Measurements from ENCODE around the gene PADI2. TPM values are rescaled to one million over a fixed set of nuclear protein-coding genes. Genes with fewer than 3 reads are reported as not detected.
A peak's percentile ranks its signal among the peaks of the same experiment; 100 is the strongest.

PADI2 gene
- total RNA-seq, 1 donor from 2014 or later: 15.2 TPM

DNA sequence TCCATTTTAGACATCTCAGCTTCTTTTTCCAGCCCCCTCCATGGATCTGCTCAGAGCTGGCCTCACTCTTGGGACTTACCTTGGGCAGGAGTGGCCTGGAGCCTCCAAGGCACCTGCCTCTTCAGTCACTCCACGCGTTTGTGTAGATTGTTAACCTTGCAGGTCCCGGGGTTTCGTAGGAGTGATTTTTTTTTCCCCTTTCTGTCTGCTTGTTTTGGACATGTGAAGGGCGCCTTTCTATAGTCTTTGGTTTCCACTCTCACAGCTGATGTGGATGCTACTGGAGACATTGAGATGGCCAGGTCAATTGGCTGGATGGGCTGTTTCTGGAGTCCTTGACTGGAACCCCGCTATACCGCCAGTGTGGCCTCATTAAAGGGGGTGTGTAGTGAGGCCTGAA is 63.5 kb downstream of the PADI2 start:
- no peak overlapping the region for H3K4me3 ChIP-seq (ENCODE audit: low read depth, low read length)
- no peak for TF ChIP-seq CTCF (conservative IDR thresholded peaks at IDR 0.05; ENCODE audit: low read depth, low read length)
- no peak for DNase-seq (ENCODE audit: low read depth)

DNA sequence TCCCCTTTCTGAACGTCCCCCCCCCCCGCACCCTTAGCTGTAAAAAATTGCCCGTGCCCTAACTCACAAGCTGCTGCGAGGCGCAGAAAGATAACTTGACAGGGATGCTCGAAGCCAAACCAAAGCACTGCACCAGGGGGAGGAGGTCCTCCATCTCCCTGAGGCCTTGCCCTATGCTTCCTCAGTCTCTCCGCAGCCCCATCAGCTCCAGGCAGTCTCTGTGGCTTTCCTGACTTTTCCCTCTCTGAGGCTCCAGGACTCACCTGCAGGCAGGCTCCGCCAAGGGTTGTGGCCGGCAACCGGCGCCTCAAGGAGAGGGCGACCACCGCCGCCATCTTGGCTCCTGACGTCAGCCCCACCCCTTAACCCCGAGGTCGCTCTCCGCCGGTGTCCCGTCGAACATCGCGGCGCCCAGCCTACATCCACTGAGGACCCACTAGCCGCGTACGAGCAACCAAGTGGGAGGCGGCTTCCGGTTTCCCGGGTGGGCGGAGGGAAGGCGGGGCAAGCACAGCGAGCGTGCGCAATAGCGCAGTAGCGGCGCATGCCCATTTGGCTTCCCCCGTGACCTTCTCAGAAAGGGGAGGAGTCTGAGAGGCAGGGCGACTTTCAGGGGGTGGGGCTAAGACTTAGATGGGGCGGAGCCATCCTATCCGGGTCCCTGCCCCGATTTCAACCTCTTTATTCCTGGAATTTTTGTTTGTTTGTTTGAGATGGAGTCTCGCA is 65.4 kb downstream of the PADI2 start, which contains the start of gene SDHB:
TSS of gene SDHB (minus strand) at position 348 of the 726 bp plus-strand sequence. CDS start at position 335, 13 bp downstream.
- TF ChIP-seq CTCF (conservative IDR thresholded peaks at IDR 0.05; ENCODE audit: low read depth, low read length): no peak
- H3K4me3 ChIP-seq (ENCODE audit: low read depth, low read length): peak within 1 kb of the TSS; percentile 100
- DNase-seq (ENCODE audit: low read depth): peak; percentile 79

DNA sequence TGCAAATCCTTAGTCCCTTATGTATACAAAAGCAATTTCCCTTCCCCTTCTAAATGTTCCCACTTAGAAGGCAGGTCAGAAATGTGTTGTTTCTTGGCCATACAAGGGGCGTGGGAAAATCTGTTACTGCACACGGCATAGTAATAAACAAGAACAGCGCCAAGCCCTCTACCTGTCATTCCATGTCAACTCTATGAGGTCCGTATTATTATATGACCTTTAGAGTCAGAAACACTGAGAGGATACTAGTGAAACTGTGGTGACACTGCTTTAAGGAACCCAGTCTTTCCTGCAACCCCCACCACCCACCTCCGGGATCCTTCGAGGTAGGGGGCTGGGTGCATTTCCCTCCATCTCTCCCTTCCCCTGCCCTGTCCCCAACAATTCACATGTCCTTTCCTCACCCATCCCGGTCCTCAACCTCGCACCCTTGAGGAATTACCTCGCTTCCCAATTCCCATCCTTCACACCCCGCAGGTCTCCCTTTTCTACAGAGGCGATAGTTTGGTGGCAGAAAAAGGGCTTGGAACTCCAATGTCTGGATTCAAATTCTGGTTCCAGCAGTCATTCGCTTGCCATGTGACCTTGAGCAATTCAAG is 66.1 kb downstream of the PADI2 start:
- peak overlapping the region; percentile 100 for H3K4me3 ChIP-seq (ENCODE audit: low read depth, low read length)
- no peak for DNase-seq (ENCODE audit: low read depth)
- no peak for TF ChIP-seq CTCF (conservative IDR thresholded peaks at IDR 0.05; ENCODE audit: low read depth, low read length)

DNA sequence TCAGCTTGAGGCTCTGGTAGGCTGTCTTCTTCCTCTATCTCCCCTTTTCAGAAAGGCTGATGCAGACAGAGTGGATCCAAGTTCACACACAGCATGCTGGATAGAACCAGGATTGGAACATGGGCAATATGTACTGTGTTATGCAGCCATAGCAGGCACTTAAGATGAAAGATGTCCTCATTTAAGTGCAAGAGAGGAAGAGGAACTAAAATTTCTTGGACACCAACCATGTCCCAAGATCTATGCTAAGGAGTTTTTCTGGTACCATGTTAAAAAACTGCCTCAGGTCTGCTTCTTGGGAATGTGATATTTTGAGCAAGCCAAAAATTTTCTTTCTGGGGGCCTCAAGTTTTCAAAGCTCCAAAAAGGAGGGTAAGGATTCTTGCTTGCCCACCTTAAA is 66.6 kb downstream of the PADI2 start:
- no peak for DNase-seq (ENCODE audit: low read depth)
- TF ChIP-seq CTCF (conservative IDR thresholded peaks at IDR 0.05; ENCODE audit: low read depth, low read length): no peak
- peak overlapping the region; percentile 100 for H3K4me3 ChIP-seq (ENCODE audit: low read depth, low read length)

- no peak for DNase-seq (ENCODE audit: low read depth)
- H3K4me3 ChIP-seq (ENCODE audit: low read depth, low read length): peak overlapping the region; percentile 100
Observed at GRCh38 chr1:17052038-17052437, 67.2 kb downstream of the PADI2 start.

GRCh38 chr1:17047924-17048323 is 71.3 kb downstream of the PADI2 start:
- TF ChIP-seq CTCF (conservative IDR thresholded peaks at IDR 0.05; ENCODE audit: low read depth, low read length): no peak
- no peak for DNase-seq (ENCODE audit: low read depth)
- H3K4me3 ChIP-seq (ENCODE audit: low read depth, low read length): no peak overlapping the region

More at GRCh38 chr1:17052038-17052437, 67.2 kb downstream of the PADI2 start:
- TF ChIP-seq CTCF (conservative IDR thresholded peaks at IDR 0.05; ENCODE audit: low read depth, low read length): no peak

- no peak overlapping the region for H3K4me3 ChIP-seq (ENCODE audit: low read depth, low read length)
- DNase-seq (ENCODE audit: low read depth): no peak
- TF ChIP-seq CTCF (conservative IDR thresholded peaks at IDR 0.05; ENCODE audit: low read depth, low read length): no peak
Observed at GRCh38 chr1:17046334-17046657, 73.0 kb downstream of the PADI2 start.

Measured in epithelial cell of proximal tubule (primary cell).